Spleen (tissue), 11 donors: ENCODE results near the gene TEPSIN. TPM values are rescaled to one million over a fixed set of nuclear protein-coding genes. Genes with fewer than 3 reads are reported as not detected.

Experiments used
- DNase-seq: peaks from one replicate; pipeline ENCODE4 v3.0.0-alpha.2; 2020
- H3K27ac ChIP-seq, 8 donors: fragments of 200-600 bp; sonication (generic) in 7 of 8; 1 replicate in 4 of 8; 2 replicates in 4 of 8; pipeline versions ENCODE4 v1.5.0 to v1.8.0; 2016 to 2021; ENCODE audit warnings: inconsistent platforms in 4 of 8, mild to moderate bottlenecking in 4 of 8, moderate library complexity in 1 of 8
- H3K27me3 ChIP-seq, 7 donors: fragments of 200-600 bp; sonication (generic) in 6 of 7; replicated peaks in 1 of 7; 1 replicate in 4 of 7; 2 replicates in 3 of 7; pipeline versions ENCODE4 v1.5.0 to v1.8.0; 2016 to 2021; ENCODE audit warnings: inconsistent platforms in 3 of 7, mild to moderate bottlenecking in 1 of 7
- H3K36me3 ChIP-seq, 6 donors: fragments of 200-600 bp; sonication (generic) in 5 of 6; 1 replicate in 4 of 6; 2 replicates in 2 of 6; pipeline versions ENCODE4 v1.5.0 to v1.8.0; 2016 to 2021; ENCODE audit warnings: inconsistent platforms in 2 of 6
- H3K4me1 ChIP-seq, 6 donors: fragments of 200-600 bp; sonication (generic) in 5 of 6; 1 replicate in 3 of 6; 2 replicates in 3 of 6; pipeline versions ENCODE4 v1.5.0 to v1.8.0; 2016 to 2021; ENCODE audit warnings: inconsistent platforms in 3 of 6
- H3K4me3 ChIP-seq, 8 donors: fragments of 200-600 bp; sonication (generic) in 7 of 8; 1 replicate in 4 of 8; 2 replicates in 4 of 8; pipeline versions ENCODE4 v1.5.0 to v1.8.0; 2016 to 2021; ENCODE audit warnings: inconsistent platforms in 4 of 8, mild to moderate bottlenecking in 4 of 8, moderate library complexity in 2 of 8
- H3K9me3 ChIP-seq, 8 donors: fragments of 200-600 bp; sonication (generic) in 7 of 8; 1 replicate in 4 of 8; 2 replicates in 4 of 8; pipeline versions ENCODE4 v1.5.0 to v1.8.0; 2016 to 2021; ENCODE audit warnings: inconsistent platforms in 4 of 8
- CTCF ChIP-seq, 11 experiments: fragments of 200-600 bp in 7 of 11; fragments of 450-650 bp in 4 of 11; sonication (generic) in 4 of 11; IDR thresholded peaks in 8 of 11; conservative IDR thresholded peaks in 3 of 11; 1 replicate in 7 of 11; 2 replicates in 4 of 11; pipeline versions ENCODE4 v1.4.0 to v1.8.0; 2016 to 2021; ENCODE audit warnings: antibody characterized with exemption in 11 of 11, inconsistent platforms in 4 of 11, mild to moderate bottlenecking in 1 of 11
- POLR2A ChIP-seq, 3 donors: fragments of 450-650 bp; IDR thresholded peaks; one replicate each; pipeline ENCODE4 v1.5.1; 2017; ENCODE audit warnings: antibody characterized with exemption in 3 of 3, mild to moderate bottlenecking in 1 of 3
- POLR2AphosphoS5 ChIP-seq, 3 donors: sonication (generic); formaldehyde crosslinking; IDR thresholded peaks; one replicate each; pipeline ENCODE4 v1.5.1; 2017; ENCODE audit warnings: antibody characterized with exemption in 3 of 3
- WGBS, 5 donors: extraction: QIAGEN DNeasy Blood & Tissue Kit in 3 of 5; methylation state at CpG; one replicate each; pipeline versions ENCODE4 v1.1.5 to v1.1.7; 2013 to 2018; 5-methylcytosine and 5-hydroxymethylcytosine counted together
- intact Hi-C: fragments of 100-400 bp; cut with DNase I; formaldehyde crosslinking; loops from one replicate; pipeline ENCODE4 v1.15.0; 2023; ENCODE audit warnings: low total_unique reads
- polyA plus RNA-seq, 3 donors: library from polyadenylated mRNA; stranded (reverse); fragments of 200-250 nt; gene quantifications; one replicate each; pipeline ENCODE4 v1.2.1, GENCODE V29; 2013
- total RNA-seq, 7 donors: library from RNA; depleted of rRNA in 3 of 7; stranded (reverse); fragments of >200 nt in 3 of 7; fragmentation: NEBNext Ultra II Directional in 4 of 7; extraction: Animal tissue kit (Norgen Biotek cat#: 25700) in 4 of 7; gene quantifications; one replicate each; pipeline versions ENCODE4 v1.1.0 to v1.2.1, GENCODE V29; 2016 to 2021
- donor health status: healthy with polysubstance abuse.
- donor health status: DM: no; HTN: no; CAD: no; lungs with moderate emphysema.
- donor health status: DM: no; HTN: no; CAD: no.
- donor health status: Bipolar disorder and iron deficiency.
- donor health status: healthy.
- donor health status: DM: no; HTN: no; CAD: no.
- donor health status: DM: yes; HTN: yes; CAD: no.

Gene TEPSIN
- total and polyA plus RNA-seq, 10 donors: 36.9 to 88.8 (median 72.3) TPM

GRCh38 chr17:81194225-81194760 is 44.6 kb downstream of the TEPSIN start:
- intact Hi-C loops: loop anchor here (10.0 kb wide), 1 partner anchor 49 kb away; no protein-coding TSS in a partner anchor
- peaks cover 5 to 71% (median 52%) of the 10 kb centered on the region in 6 donors for H3K4me1 ChIP-seq
- no peak for DNase-seq
- no peaks in the 10 kb centered on the region for H3K27me3 ChIP-seq
- no peaks in the 10 kb centered on the region for H3K9me3 ChIP-seq
- peak overlapping the region in 5 of 8 donors; percentile 39 to 63 (median 56) for H3K27ac ChIP-seq
- H3K4me3 ChIP-seq: no peak overlapping the region
- H3K36me3 ChIP-seq: peaks cover 0 to 98% (median 21%) of the 10 kb centered on the region in 6 donors
- 84 to 95% (median 91%) methylated on average over 12 to 21 of the region's 21 CpGs for WGBS, 5 donors
- no peak for TF ChIP-seq POLR2AphosphoS5 (IDR thresholded peaks at IDR 0.05)
- TF ChIP-seq POLR2A (IDR thresholded peaks at IDR 0.05): no peak
- no peak for TF ChIP-seq CTCF (IDR thresholded peaks at IDR 0.05 in 8 of 11, conservative IDR thresholded peaks at IDR 0.05 in 3 of 11)

DNA sequence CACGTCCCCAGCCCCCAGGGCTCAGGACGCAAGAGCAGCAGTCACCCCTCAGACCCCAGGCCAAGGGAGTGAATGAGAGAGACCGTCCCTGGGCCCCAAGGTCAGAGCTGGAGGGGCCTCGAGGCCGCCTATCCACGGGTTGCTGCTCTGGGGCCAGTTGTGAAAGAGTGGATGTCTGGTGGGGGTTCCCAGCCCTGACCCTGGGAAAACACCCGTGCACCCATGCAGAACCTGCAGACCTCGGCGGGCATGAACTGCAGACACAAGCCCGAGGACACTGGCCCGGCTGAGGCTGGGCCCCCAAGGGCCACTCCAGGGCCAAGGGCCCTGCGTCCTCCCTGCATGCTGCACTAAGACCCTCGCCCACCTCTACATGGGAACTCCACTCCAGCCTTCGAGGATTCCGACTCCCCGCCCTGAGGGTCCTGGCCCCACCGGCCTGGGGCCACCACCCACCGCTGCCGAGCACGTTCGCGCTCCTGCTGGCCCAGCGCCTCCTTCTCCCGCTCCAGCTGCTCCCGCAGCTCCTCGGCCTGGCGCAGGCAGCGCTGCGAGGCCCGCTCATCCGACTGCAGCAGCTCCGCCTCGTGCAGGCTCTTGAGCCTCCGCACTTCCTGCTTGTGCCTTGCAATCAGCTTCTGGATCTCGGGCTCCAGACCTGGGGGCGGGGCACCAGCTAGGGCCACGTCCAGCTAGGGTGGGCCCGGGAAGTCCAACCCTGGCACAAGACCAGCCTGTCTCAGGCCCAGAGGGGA is 45.2 kb downstream of the TEPSIN start:
- peaks cover 5 to 64% (median 46%) of the 10 kb centered on the region in 6 donors for H3K4me1 ChIP-seq
- no peak for DNase-seq
- H3K4me3 ChIP-seq: no peak overlapping the region
- peaks cover 0 to 98% (median 19%) of the 10 kb centered on the region in 6 donors for H3K36me3 ChIP-seq
- TF ChIP-seq POLR2A (IDR thresholded peaks at IDR 0.05) (no peak), CTCF (IDR thresholded peaks at IDR 0.05 in 8 of 11, conservative IDR thresholded peaks at IDR 0.05 in 3 of 11) (no peak), POLR2AphosphoS5 (IDR thresholded peaks at IDR 0.05) (peak in 2 of 3 donors; percentile 42 to 77)
- intact Hi-C loops: loop anchor here (10.0 kb wide), 1 partner anchor 49 kb away; no protein-coding TSS in a partner anchor
- no peaks in the 10 kb centered on the region for H3K27me3 ChIP-seq
- WGBS, 5 donors: 70 to 87% (median 81%) methylated on average over 31 to 38 of the region's 38 CpGs
- H3K9me3 ChIP-seq: no peaks in the 10 kb centered on the region
- no peak overlapping the region for H3K27ac ChIP-seq

DNA sequence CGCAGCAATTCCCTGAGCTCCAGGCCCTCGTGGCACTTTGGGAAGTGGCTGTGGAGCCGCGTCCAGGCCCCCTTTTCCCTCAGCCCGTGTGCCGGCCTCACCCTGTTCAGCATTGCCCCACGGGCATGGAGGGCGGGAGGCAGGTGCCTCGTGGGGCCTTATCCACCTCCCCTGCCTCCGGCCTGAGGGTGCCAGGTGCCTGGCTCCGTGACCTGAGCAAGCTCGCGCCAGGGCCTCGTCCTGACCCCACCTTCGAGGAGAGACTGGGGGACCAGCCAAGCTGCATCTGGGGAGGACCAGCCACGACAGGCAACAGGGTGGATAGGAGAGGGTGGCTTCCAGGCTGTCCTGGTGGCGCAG is 45.8 kb downstream of the TEPSIN start:
- intact Hi-C loops: loop anchor here (10.0 kb wide), 1 partner anchor 48 kb away; no protein-coding TSS in a partner anchor
- no peak for DNase-seq
- peaks cover 0 to 97% (median 19%) of the 10 kb centered on the region in 6 donors for H3K36me3 ChIP-seq
- peaks cover 5 to 58% (median 41%) of the 10 kb centered on the region in 6 donors for H3K4me1 ChIP-seq
- H3K27me3 ChIP-seq: no peaks in the 10 kb centered on the region
- H3K27ac ChIP-seq: no peak overlapping the region
- WGBS, 5 donors: 73 to 94% (median 83%) methylated on average over 6 to 17 of the region's 17 CpGs
- H3K4me3 ChIP-seq: no peak overlapping the region
- no peak for TF ChIP-seq CTCF (IDR thresholded peaks at IDR 0.05 in 8 of 11, conservative IDR thresholded peaks at IDR 0.05 in 3 of 11)
- no peak for TF ChIP-seq POLR2A (IDR thresholded peaks at IDR 0.05)
- TF ChIP-seq POLR2AphosphoS5 (IDR thresholded peaks at IDR 0.05): no peak
- H3K9me3 ChIP-seq: no peaks in the 10 kb centered on the region
